T-helper 22 cell (primary cell): Measurements from ENCODE around the gene COLEC12.

Source experiments
- DNase-seq: peaks from one replicate; pipeline ENCODE4 v3.0.0-alpha.2; 2020; ENCODE audit warnings: low read depth

Gene COLEC12

DNA sequence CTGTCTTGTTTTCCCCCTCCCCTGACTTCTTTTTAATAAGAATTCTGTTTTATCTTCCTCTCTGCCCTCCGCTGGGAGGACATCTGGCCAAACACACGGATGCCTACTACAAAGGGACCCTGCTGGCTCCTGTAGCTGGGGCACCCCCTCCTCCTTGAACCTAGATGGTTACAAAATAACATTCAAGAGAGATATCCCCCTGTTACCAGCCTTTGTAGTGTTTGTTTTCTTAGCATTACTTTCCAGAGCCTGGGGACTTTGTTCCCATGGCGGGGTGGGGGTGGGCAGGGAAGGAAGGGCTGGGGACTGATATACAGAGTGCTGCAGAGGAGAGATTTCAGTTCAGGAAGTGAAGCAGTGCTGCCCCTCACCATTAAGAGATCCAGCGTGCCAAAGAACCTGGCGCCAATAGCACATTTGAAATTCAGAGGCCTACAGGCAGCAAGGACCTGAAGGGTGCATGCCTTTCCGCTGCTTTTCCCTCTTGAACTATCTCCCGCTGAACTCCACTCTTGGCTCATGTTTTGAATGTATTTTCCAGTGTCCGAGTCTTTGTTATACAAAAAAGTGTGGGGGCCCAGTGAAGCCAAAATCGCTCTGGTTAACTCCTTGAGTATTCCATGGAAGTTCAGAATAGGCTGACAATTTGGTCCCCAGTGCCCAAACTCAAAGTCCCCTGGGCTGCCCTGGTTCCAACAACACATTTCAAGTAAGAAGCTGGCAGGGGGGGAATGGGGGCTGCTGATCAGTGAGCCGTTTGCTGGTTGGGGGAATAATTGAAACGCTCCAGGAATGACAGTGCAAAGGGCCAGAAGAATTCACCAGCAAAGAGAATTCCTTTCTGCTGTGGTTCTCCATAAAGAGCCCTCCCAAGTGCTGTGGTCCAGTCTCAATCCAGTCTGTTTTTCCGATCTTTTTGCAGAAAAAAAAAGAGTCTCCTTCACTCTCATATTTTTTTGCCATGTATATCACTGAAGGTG lies 137.9 kb downstream of the COLEC12 start:
- DNase-seq: no peak

GRCh38 chr18:361941-362310 lies 138.6 kb downstream of the COLEC12 start:
- DNase-seq: no peak

- DNase-seq: no peak
These were observed 139.3 kb downstream of the COLEC12 start for GRCh38 chr18:361100-361732.

DNA sequence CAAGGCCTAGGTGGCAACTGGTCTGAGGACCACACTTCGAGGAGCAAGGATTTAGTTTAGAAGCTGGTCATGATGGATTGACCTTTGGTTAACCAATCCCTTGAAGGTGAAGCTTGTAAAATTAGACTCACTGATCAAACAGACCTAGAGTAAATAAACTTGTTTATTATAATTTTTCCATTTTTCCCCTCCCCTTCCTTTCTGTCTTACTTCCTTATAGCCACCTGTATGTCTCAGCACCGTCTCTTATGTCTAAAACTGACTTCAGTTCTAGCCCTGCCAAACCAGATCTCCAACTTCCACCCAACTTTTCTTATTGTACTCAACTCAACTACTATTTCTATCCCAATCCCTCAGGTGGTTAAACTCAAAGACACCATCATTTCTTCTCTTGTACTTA lies 139.8 kb downstream of the COLEC12 start:
- DNase-seq: no peak

DNA sequence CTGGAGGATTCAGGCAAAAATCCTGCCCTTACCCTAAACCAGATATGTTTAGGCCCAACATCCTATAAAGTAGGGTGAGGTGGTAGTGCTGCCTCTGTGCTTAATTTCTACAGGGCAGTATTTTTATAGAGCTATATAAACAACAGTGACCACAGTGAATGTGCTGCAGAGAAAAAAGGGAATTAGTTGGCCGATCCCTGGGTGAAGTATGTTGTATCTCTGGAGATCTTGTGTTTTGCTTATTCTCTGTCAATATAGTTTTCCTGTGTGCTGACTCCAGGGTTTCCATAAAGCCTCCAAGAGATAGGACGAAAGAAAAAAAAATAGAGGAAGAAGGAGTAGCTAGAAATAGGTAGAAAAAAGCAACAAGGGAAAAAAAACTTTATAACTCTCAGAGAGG lies 143.7 kb downstream of the COLEC12 start:
- no peak for DNase-seq

GRCh38 chr18:355678-356077 lies 144.8 kb downstream of the COLEC12 start:
- DNase-seq: no peak

DNA sequence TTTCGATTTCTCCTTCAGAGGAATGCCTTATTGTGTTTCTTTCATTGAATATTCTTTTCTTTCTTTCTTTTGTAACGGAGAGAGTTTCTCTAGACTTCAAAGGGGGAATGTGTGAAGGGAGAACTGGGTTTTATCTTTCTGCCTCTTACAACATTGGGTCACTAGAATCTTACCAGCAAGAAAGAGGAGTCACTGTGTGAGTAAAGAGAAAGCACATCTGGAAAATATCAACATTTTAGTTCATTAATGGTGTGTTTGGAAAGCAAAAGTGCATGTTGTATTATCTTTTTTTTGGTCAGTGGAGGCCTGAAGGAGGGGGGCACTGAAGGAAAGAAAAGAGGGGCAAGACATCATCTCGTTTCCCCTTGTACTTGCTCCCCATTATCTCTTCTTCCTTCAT lies 146.0 kb downstream of the COLEC12 start:
- no peak for DNase-seq

DNA sequence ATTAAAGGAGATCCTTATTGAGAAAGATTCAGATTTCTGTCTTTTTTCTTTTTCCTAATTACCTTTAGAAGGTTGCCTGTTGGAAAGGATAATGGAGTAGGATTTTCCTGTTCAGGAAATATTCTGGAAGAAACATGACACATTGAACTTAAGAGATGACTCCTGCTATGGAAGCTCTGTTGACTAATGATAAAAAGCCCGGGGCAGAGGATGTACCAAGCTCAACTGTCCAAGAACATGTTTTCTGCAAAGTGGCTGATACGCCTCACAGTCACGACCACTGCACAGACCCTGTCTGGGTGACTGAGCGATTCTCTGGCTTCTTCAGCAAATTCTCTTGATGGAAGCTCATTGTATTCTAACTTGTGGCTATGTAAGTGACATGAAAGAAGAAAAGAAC lies 146.5 kb downstream of the COLEC12 start:
- no peak for DNase-seq

DNA sequence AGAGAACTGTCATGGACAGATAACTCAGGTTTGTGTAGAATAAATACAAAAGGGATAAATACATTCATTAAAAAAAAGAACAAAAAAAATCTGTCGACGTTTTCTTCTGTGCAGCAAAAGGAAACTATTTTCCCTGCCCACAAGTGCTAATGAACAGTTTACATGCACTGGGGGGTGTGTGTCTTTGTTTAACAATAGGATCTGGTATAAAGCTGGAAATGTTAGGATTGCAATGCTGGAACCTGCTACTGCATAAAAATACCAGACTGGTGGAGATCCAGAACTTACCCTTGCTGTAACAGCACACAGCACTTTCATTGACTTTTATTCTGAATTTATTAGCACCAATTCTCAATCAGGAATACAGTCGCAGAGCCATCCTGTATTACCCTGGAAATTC lies 148.1 kb downstream of the COLEC12 start:
- no peak for DNase-seq

DNA sequence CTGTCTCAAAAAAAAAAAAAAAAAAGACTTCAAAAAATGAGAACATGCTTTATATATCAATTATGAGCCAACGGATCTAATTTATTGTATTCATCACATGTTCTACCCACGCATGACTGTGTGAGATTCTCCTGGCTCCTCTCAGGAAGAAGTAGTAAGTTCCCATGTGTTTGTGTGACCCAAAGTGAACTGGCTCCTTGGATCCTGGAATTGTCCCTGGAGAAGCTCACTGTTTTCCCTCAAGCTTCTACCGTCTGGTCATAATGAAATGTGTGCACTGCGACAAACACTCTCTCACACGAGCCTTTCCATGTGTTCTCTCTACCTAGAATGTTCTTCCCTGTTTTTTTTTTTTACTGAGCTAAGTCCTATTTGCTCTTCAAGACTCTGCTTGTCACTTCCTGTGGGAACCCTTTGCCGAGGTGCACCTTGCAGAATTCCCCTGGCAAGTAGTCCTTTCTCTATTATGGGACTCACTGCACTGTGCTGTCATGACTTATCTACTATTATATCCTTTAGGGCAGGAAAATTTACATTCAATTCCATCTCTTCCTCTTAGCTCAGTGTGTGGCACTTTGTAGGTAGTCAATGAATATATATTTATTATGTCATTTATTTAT lies 149.4 kb downstream of the COLEC12 start:
- no peak for DNase-seq

GRCh38 chr18:346600-346999 lies 153.9 kb downstream of the COLEC12 start:
- DNase-seq: no peak

DNA sequence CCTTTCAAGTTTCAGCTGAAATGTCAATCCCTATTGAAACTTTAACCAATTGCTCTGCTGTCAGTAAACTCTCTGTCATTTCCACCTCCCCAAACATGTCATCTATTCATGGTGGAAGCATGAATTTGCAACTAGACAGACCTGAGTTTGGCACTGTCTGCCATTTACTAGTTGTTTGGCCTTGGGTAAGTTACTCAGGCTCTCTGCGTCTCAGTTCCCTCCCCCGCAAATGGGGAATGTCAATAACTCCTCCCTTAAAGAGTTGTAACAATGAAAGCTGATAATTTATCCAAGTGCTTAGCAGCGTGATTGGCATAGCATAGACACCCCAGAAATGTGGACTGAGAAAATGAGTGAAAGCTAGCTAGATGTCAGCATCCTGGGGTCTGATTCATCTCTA lies 159.4 kb downstream of the COLEC12 start:
- DNase-seq: no peak

GRCh38 chr18:340044-340443 lies 160.5 kb downstream of the COLEC12 start:
- no peak for DNase-seq

DNA sequence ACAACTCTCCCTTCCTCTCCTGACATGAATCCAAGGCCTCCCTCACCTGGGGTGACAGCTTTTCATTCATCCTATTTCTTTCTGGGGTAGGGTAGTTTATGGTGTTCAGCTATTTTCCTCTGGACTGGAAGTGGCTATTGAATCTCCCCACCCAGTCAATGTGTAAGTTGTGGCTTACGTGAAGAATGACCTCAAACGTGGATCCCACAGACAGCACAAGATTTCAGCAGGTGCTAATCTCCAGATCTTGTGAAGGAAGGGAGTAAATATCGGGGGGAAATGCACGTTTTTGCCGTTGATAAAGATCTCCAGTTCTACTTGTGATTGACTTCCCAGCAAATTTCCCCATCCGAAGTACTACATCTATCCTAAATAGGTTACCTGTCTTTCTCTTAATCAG lies 161.3 kb downstream of the COLEC12 start:
- no peak for DNase-seq

GRCh38 chr18:336713-337112 lies 163.8 kb downstream of the COLEC12 start:
- no peak for DNase-seq

DNA sequence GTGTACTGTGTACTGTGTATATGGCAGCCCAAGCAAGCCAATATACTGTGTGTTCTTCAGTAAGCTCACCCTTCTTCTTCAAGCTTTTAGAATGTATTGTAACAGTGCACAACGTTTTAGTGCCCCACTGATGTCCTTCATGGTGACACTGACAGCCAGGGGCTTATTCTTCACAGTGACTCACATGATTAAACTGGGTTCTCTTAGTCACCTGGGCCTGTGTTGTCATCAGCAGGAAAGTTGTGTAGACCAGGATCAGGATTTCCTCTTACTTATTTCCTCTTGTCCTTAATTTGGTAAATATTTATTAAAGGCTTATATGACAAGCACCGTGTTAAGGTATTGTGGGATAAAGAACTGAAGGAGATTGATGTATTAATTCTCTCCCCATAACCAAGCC lies 164.8 kb downstream of the COLEC12 start:
- DNase-seq: no peak

GRCh38 chr18:334575-335132 lies 165.8 kb downstream of the COLEC12 start:
- no peak for DNase-seq

DNA sequence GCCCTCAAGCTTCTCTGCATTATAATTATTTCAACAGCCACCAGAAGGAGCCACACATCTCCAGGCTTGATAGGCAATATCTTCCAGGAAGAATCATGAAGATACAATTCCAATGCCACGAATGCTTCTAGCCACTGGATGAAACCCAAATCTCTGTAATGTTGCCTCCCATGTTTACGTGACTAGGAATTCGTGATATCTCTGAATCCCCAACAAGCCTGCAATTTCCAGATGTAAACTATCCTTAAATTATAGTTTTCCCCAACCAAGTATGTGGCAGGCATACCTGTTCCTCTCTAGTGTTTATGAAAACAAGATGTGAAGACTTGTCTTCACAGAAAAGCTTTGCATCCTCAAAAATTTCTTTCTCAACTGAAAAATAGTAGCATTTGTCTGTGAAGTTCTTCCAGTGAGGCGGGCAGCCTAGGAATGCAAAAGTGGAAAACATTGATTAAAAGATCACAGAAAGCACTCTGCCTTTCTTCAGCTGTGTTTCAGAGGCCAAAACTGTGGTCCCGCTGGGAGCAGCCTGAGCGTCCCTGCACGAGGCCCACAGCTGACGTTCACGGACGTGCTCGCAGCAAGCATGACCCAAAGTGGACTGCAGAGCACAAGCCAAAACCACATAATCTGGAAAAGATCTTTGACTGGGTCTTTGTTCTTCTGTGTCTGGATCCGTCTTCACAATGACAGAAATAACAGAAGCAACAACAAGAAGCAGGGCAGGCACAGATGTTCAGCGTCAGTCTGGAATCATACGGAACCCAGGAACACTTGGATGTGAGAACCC lies 167.6 kb downstream of the COLEC12 start:
- DNase-seq: no peak

GRCh38 chr18:332007-332406 lies 168.5 kb downstream of the COLEC12 start:
- no peak for DNase-seq

DNA sequence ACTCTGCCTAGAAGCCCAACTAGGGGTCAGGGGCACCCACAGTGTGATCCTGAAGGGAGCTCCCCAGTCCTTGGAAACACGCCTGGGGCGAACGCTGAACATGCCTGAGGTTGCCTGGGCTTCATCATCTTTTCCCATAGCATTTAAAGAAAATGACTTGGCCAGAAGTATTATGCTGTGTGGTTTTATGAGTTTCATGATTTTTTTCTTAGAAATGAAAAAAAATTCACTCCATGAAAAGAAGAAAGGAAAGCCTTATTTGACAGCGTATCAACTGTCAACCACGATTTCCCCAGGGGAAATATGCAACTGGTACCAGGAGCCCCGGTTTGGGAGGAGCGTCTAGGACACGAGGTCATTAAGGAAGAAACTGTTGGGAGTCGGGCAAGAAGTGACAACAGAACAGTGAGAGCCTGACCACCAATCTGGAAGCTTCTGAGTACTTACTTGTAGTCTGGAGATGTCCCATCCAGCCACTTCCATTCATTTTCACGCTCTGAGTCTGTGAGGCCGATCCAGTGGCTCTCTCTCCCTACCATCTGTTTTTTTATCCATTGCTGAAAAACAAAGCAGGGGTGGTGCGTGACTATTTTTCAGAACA lies 169.2 kb downstream of the COLEC12 start:
- DNase-seq: no peak

DNA sequence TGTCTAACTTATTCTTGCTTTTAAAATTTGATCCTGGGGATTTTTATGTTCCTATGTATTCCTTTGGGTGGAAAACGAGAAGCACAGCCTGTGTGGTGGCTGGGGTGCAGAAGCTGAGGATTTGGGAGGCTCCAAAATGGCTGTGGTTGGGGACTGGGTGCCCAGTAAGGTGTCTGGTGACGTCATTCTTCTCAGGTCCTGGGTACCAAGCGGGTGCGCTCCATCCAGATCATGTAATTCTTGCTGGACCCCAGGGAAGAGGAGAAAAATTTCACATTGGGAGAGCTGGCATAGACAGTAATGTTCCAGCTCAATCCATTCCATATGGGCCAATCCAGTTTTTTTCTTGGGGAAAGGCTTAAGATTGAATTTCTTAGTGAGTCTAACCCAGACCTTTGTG lies 171.6 kb downstream of the COLEC12 start:
- no peak for DNase-seq

DNA sequence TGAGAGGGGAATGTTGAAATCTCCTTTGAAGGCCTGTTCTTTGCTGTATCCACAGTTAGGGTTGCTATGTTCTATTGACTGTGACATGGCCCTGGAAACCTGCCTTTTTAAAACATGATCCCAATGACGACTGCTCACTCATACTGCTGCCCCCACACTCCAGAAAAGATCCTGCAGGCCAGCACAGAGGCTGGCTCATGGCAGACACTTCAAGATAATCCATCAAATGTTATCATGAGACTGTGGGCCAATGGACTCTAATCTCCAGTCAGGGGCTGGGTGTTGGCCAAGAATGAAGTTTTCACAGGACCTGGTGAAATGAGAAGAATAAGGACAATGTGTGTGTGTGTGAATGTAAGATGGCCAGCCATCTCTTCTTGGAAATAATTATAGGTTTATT lies 173.7 kb downstream of the COLEC12 start:
- no peak for DNase-seq
